Measurements from ENCODE around the gene MAPK1.

Gene MAPK1

GRCh38 chr22:21778705-21779363, 88.6 kb downstream of the MAPK1 start:
- H3K27ac ChIP-seq, result no peak overlapping the region
- H3K9me3 ChIP-seq (ENCODE audit: severe bottlenecking), result no peaks in the 10 kb centered on the region
- no peaks in the 10 kb centered on the region for H3K27me3 ChIP-seq (ENCODE audit: insufficient read depth, low read depth, severe bottlenecking)
- H3K36me3 ChIP-seq, result peaks cover 58% of the 10 kb centered on the region
- H3K4me3 ChIP-seq (ENCODE audit: low read depth, low read length), result no peak overlapping the region
- TF ChIP-seq CTCF (IDR thresholded peaks at IDR 0.05; ENCODE audit: low read depth, low read length), result no peak
- DNase-seq, result no peak

- Histone ChIP-seq H3K36me3 (peaks cover 79% of the 10 kb centered on the region), H3K27ac (no peak overlapping the region)
- TF ChIP-seq CTCF (IDR thresholded peaks at IDR 0.05; ENCODE audit: low read depth, low read length), result no peak
Measured at GRCh38 chr22:21771631-21771976, 95.8 kb downstream of the MAPK1 start.

GRCh38 chr22:21768435-21768834, 99.0 kb downstream of the MAPK1 start:
- Histone ChIP-seq H3K27me3 (ENCODE audit: insufficient read depth, low read depth, severe bottlenecking) (no peaks in the 10 kb centered on the region), H3K9me3 (ENCODE audit: severe bottlenecking) (no peaks in the 10 kb centered on the region), H3K4me3 (ENCODE audit: low read depth, low read length) (no peak overlapping the region), H3K36me3 (peaks cover 89% of the 10 kb centered on the region), H3K27ac (no peak overlapping the region)
- no peak for TF ChIP-seq CTCF (IDR thresholded peaks at IDR 0.05; ENCODE audit: low read depth, low read length)
- no peak for DNase-seq

More at GRCh38 chr22:21771631-21771976, 95.8 kb downstream of the MAPK1 start:
- Histone ChIP-seq H3K27me3 (ENCODE audit: insufficient read depth, low read depth, severe bottlenecking) (no peaks in the 10 kb centered on the region), H3K4me3 (ENCODE audit: low read depth, low read length) (no peak overlapping the region), H3K9me3 (ENCODE audit: severe bottlenecking) (no peaks in the 10 kb centered on the region)
- no peak for DNase-seq

- H3K9me3 ChIP-seq (ENCODE audit: severe bottlenecking), result no peaks in the 10 kb centered on the region
- no peaks in the 10 kb centered on the region for H3K27me3 ChIP-seq (ENCODE audit: insufficient read depth, low read depth, severe bottlenecking)
- DNase-seq, result no peak
- TF ChIP-seq CTCF (IDR thresholded peaks at IDR 0.05; ENCODE audit: low read depth, low read length), result no peak
- H3K4me3 ChIP-seq (ENCODE audit: low read depth, low read length), result no peak overlapping the region
- H3K36me3 ChIP-seq, result peaks cover 92% of the 10 kb centered on the region
- H3K27ac ChIP-seq, result no peak overlapping the region
Measured at GRCh38 chr22:21766691-21767462, 100.6 kb downstream of the MAPK1 start.

- Histone ChIP-seq H3K9me3 (ENCODE audit: severe bottlenecking) (no peaks in the 10 kb centered on the region), H3K27me3 (ENCODE audit: insufficient read depth, low read depth, severe bottlenecking) (no peaks in the 10 kb centered on the region), H3K27ac (no peak overlapping the region), H3K4me3 (ENCODE audit: low read depth, low read length) (no peak overlapping the region), H3K36me3 (peaks cover 92% of the 10 kb centered on the region)
- DNase-seq, result no peak
- no peak for TF ChIP-seq CTCF (IDR thresholded peaks at IDR 0.05; ENCODE audit: low read depth, low read length)
Measured at GRCh38 chr22:21765909-21766529, 101.4 kb downstream of the MAPK1 start.
